DND-41 (cell line): Measurements from ENCODE around the gene MED25.

ENCODE experiments used
- ATAC-seq: fragments of 200-7000 bp; cut with Tn5 transposase; 3 replicates; pipeline ENCODE4 v1.9.1; 2021; ENCODE audit warnings: low read depth; ENCODE audit not compliant: insufficient read depth
- DNase-seq: peaks from one replicate; pipeline ENCODE4 v3.0.0-alpha.2; 2020
- H2AFZ ChIP-seq: 2 replicates; pipeline ENCODE4 v1.6.0; 2012; ENCODE audit warnings: low read depth, low read length
- H3K27ac ChIP-seq: 2 replicates; pipeline ENCODE4 v1.5.1; 2012; ENCODE audit warnings: low read length, inconsistent platforms
- H3K27me3 ChIP-seq: fragments of 200-600 bp; sonication (generic); 2 replicates; pipeline ENCODE4 v1.6.0; 2012; ENCODE audit warnings: low read length, mild to moderate bottlenecking, inconsistent platforms; ENCODE audit not compliant: insufficient read depth, poor library complexity
- H3K36me3 ChIP-seq: 2 replicates; pipeline ENCODE4 v1.5.1; 2012; ENCODE audit warnings: low read length, inconsistent platforms; ENCODE audit not compliant: insufficient read depth
- H3K4me1 ChIP-seq: 2 replicates; pipeline ENCODE4 v1.5.1; 2012; ENCODE audit warnings: mild to moderate bottlenecking, low read length; ENCODE audit not compliant: insufficient read depth
- H3K4me2 ChIP-seq: 2 replicates; pipeline ENCODE4 v1.6.0; 2012; ENCODE audit warnings: mild to moderate bottlenecking, moderate library complexity, low read length, inconsistent platforms; ENCODE audit not compliant: insufficient read depth
- H3K4me3 ChIP-seq, 2 experiments: fragments of 200-600 bp in 1 of 2; shearing (Covaris generic) in 1 of 2; 2 replicates each; pipeline ENCODE4 v1.5.1; 2012 to 2016; ENCODE audit warnings: inconsistent platforms in 2 of 2, low read length in 2 of 2, mild to moderate bottlenecking in 2 of 2, low read depth in 1 of 2, moderate library complexity in 1 of 2
- H3K79me2 ChIP-seq: 2 replicates; pipeline ENCODE4 v1.6.0; 2012; ENCODE audit warnings: low read length, inconsistent platforms; ENCODE audit not compliant: insufficient read depth
- H3K9ac ChIP-seq: 2 replicates; pipeline ENCODE4 v1.6.0; 2012; ENCODE audit warnings: low read depth, mild to moderate bottlenecking, inconsistent platforms, low read length, moderate library complexity
- H3K9me3 ChIP-seq: 2 replicates; pipeline ENCODE4 v1.5.1; 2012; ENCODE audit warnings: low read length, moderate library complexity, mild to moderate bottlenecking, inconsistent platforms; ENCODE audit not compliant: insufficient read depth, severe bottlenecking
- H4K20me1 ChIP-seq: 2 replicates; pipeline ENCODE4 v1.6.0; 2012; ENCODE audit warnings: low read length; ENCODE audit not compliant: insufficient read depth
- CTCF ChIP-seq: IDR thresholded peaks from 2 replicates; pipeline ENCODE4 v1.5.1; 2012; ENCODE audit warnings: borderline replicate concordance, low read length, moderate library complexity, mild to moderate bottlenecking; ENCODE audit not compliant: poor library complexity, severe bottlenecking; ENCODE audit errors: extremely low read depth
- EZH2 ChIP-seq: IDR thresholded peaks from 3 replicates; pipeline ENCODE4 v1.6.1; 2012; ENCODE audit warnings: borderline replicate concordance, low read depth, mild to moderate bottlenecking, moderate library complexity, low read length, inconsistent platforms; ENCODE audit not compliant: severe bottlenecking

The MED25 gene

GRCh38 chr19:49845414-49845813, 27.3 kb downstream of the MED25 start:
- H3K4me1 ChIP-seq: peaks cover 25% of the 10 kb centered on the region

DNA sequence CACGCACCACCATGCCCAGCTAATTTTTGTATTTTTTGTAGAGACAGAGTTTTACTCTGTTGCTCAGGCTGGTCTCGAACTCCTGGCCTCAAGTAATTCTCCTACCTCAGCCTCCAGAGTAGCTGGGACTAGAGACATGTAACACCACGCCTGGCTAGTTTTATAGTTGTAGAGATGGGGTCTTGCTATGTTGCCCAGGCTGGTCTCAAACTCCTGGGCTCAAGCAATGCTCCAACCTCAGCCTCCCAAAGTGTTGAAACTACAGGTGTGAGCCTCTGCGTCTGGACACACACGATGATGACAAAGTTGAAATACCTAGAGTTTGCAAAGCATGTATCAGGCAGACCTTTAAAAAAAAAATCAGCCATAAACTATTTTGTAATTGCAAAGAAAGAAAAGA, 28.3 kb downstream of the MED25 start:
- Histone ChIP-seq H3K27me3 (no peaks in the 10 kb centered on the region), H4K20me1 (no peaks in the 10 kb centered on the region), H2AFZ (no peak overlapping the region), H3K4me1 (peaks cover 25% of the 10 kb centered on the region), H3K27ac (no peak overlapping the region), H3K4me2 (no peak overlapping the region), H3K79me2 (peaks cover 14% of the 10 kb centered on the region), H3K9me3 (no peaks in the 10 kb centered on the region), H3K9ac (no peak overlapping the region), H3K4me3 (no peak overlapping the region), H3K36me3 (0 out of 2 replicates have a peak, but pooled peaks cover 3% of the 10 kb centered on the region)
- DNase-seq (no peak), ATAC-seq (no peak)
- TF ChIP-seq CTCF: no peak

More at GRCh38 chr19:49845414-49845813, 27.3 kb downstream of the MED25 start:
- Histone ChIP-seq H3K4me3 (no peak overlapping the region), H2AFZ (no peak overlapping the region), H3K9me3 (no peaks in the 10 kb centered on the region), H3K9ac (no peak overlapping the region), H3K79me2 (peaks cover 11% of the 10 kb centered on the region; the same call in 1 of the 2 replicates), H3K36me3 (peaks cover 7% of the 10 kb centered on the region), H3K4me2 (no peak overlapping the region), H4K20me1 (no peaks in the 10 kb centered on the region), H3K27ac (no peak overlapping the region), H3K27me3 (no peaks in the 10 kb centered on the region)
- ATAC-seq (no peak), DNase-seq (no peak)
- TF ChIP-seq CTCF (no peak), EZH2 (no peak)

GRCh38 chr19:49847731-49848696, 29.9 kb downstream of the MED25 start:
- Histone ChIP-seq H3K36me3 (peaks cover 11% of the 10 kb centered on the region; the same call in 1 of the 2 replicates), H3K9me3 (no peaks in the 10 kb centered on the region), H3K27me3 (no peaks in the 10 kb centered on the region), H3K79me2 (peaks cover 30% of the 10 kb centered on the region), H4K20me1 (peaks cover 12% of the 10 kb centered on the region), H3K4me3 (no peak overlapping the region), H3K4me2 (no peak overlapping the region), H3K9ac (no peak overlapping the region), H2AFZ (no peak overlapping the region), H3K4me1 (peaks cover 38% of the 10 kb centered on the region), H3K27ac (no peak overlapping the region)
- TF ChIP-seq CTCF (no peak), EZH2 (no peak)
- no peak for DNase-seq
- no peak for ATAC-seq
